OCI-LY1 (cell line): ENCODE measurements around the gene PBXIP1.

Experiments
- H2AFZ ChIP-seq: fragments of 200-600 bp; sonication (generic), shearing (Covaris generic); 2 replicates; pipeline ENCODE4 v1.6.0; 2014; ENCODE audit warnings: antibody characterized with exemption, mild to moderate bottlenecking, low read length
- H3F3A ChIP-seq: fragments of 200-600 bp; sonication (generic), shearing (Covaris generic); 2 replicates; pipeline ENCODE4 v1.6.0; 2014; ENCODE audit warnings: mild to moderate bottlenecking, antibody characterized with exemption, low read length, moderate library complexity; ENCODE audit not compliant: insufficient read depth
- H3K27ac ChIP-seq: fragments of 200-600 bp; sonication (generic); 2 replicates; pipeline ENCODE4 v1.5.1; 2014; ENCODE audit warnings: low read length, mixed run types, mild to moderate bottlenecking, low read depth; ENCODE audit not compliant: poor library complexity, severe bottlenecking
- H3K27me3 ChIP-seq: fragments of 200-600 bp; sonication (generic); 2 replicates; pipeline ENCODE4 v1.6.0; 2014; ENCODE audit warnings: antibody characterized with exemption, mild to moderate bottlenecking, low read length, moderate library complexity; ENCODE audit not compliant: insufficient read depth
- H3K36me3 ChIP-seq: fragments of 200-600 bp; sonication (generic); 2 replicates; pipeline ENCODE4 v1.6.1; 2014; ENCODE audit warnings: mild to moderate bottlenecking, antibody characterized with exemption, low read length, moderate library complexity, mixed read lengths; ENCODE audit not compliant: insufficient read depth
- H3K4me1 ChIP-seq: fragments of 200-600 bp; sonication (generic); 2 replicates; pipeline ENCODE4 v1.5.1; 2014; ENCODE audit warnings: mild to moderate bottlenecking, low read length, moderate library complexity; ENCODE audit not compliant: insufficient read depth, severe bottlenecking
- H3K4me2 ChIP-seq: fragments of 200-600 bp; sonication (generic), shearing (Covaris generic); 2 replicates; pipeline ENCODE4 v1.6.1; 2014; ENCODE audit warnings: low read length
- H3K4me3 ChIP-seq: fragments of 200-600 bp; sonication (generic); 2 replicates; pipeline ENCODE4 v1.5.1; 2014; ENCODE audit warnings: low read length, low read depth, mild to moderate bottlenecking, mixed read lengths; ENCODE audit not compliant: poor library complexity, severe bottlenecking
- H3K79me2 ChIP-seq: fragments of 200-600 bp; shearing (Covaris generic); 2 replicates; pipeline ENCODE4 v1.6.1; 2016; ENCODE audit warnings: mixed run types, low read length, mixed read lengths; ENCODE audit not compliant: insufficient read depth
- H3K9ac ChIP-seq: fragments of 200-600 bp; sonication (generic), shearing (Covaris generic); 2 replicates; pipeline ENCODE4 v1.6.1; 2014; ENCODE audit warnings: mild to moderate bottlenecking, low read length, mixed read lengths
- H3K9me2 ChIP-seq: fragments of 200-600 bp; sonication (generic), shearing (Covaris generic); 2 replicates; pipeline ENCODE4 v1.6.1; 2014; ENCODE audit warnings: low read depth, mild to moderate bottlenecking, low read length, mixed read lengths
- H3K9me3 ChIP-seq: fragments of 200-600 bp; shearing (Covaris generic); 2 replicates; pipeline ENCODE4 v1.6.1; 2014; ENCODE audit warnings: low read length, mixed read lengths
- H4K20me1 ChIP-seq: fragments of 200-600 bp; sonication (generic), shearing (Covaris generic); 2 replicates; pipeline ENCODE4 v1.6.0; 2016; ENCODE audit warnings: mild to moderate bottlenecking, low read length; ENCODE audit not compliant: insufficient read depth
- CTCF ChIP-seq: fragments of 200-600 bp; sonication (generic), shearing (Covaris generic); IDR thresholded peaks from 2 replicates; pipeline ENCODE4 v1.5.1; 2017; ENCODE audit warnings: mild to moderate bottlenecking, antibody characterized with exemption, low read length, moderate library complexity, mixed read lengths
- EZH2 ChIP-seq: fragments of 200-600 bp; sonication (generic), shearing (Covaris generic); IDR thresholded peaks from 2 replicates; pipeline ENCODE4 v1.8.0; 2017; ENCODE audit warnings: borderline replicate concordance, mixed run types, mild to moderate bottlenecking, antibody characterized with exemption, low read length, moderate library complexity, mixed read lengths

Gene PBXIP1

GRCh38 chr1:154957091-154957657 is 1.3 kb upstream of the PBXIP1 start:
- H3F3A ChIP-seq = no peaks in the 10 kb centered on the region
- peaks cover 15% of the 10 kb centered on the region for H3K36me3 ChIP-seq
- H3K4me3 ChIP-seq = no peak overlapping the region
- H3K79me2 ChIP-seq = peaks cover 5% of the 10 kb centered on the region; the same call in 1 of the 2 replicates
- H3K27ac ChIP-seq = peak overlapping the region; percentile 89
- H3K9me3 ChIP-seq = no peaks in the 10 kb centered on the region
- no peaks in the 10 kb centered on the region for H3K9me2 ChIP-seq
- H2AFZ ChIP-seq = no peak overlapping the region
- H4K20me1 ChIP-seq = no peaks in the 10 kb centered on the region
- no peaks in the 10 kb centered on the region for H3K27me3 ChIP-seq
- TF ChIP-seq CTCF = no peak
- no peak for TF ChIP-seq EZH2
- peak overlapping the region; percentile 74; the same call in 1 of the 2 replicates for H3K4me2 ChIP-seq
- peaks cover 59% of the 10 kb centered on the region for H3K4me1 ChIP-seq
- H3K9ac ChIP-seq = no peak overlapping the region

GRCh38 chr1:154956544-154956941 is 644 bp upstream of the PBXIP1 start:
- Histone ChIP-seq H3K4me1 (peaks cover 64% of the 10 kb centered on the region), H2AFZ (no peak overlapping the region), H4K20me1 (no peaks in the 10 kb centered on the region), H3F3A (no peaks in the 10 kb centered on the region), H3K36me3 (peaks cover 15% of the 10 kb centered on the region), H3K9me2 (no peaks in the 10 kb centered on the region), H3K79me2 (peaks cover 5% of the 10 kb centered on the region; the same call in 1 of the 2 replicates), H3K4me3 (peak overlapping the region; percentile 65), H3K27me3 (no peaks in the 10 kb centered on the region), H3K4me2 (peak overlapping the region; percentile 74), H3K27ac (peak overlapping the region; percentile 89), H3K9ac (peak overlapping the region; percentile 60; the same call in 1 of the 2 replicates), H3K9me3 (no peaks in the 10 kb centered on the region)
- no peak for TF ChIP-seq CTCF
- TF ChIP-seq EZH2 = no peak

GRCh38 chr1:154955039-154955717 is 721 bp downstream of the PBXIP1 start:
- Histone ChIP-seq H3K4me3 (peak overlapping the region; percentile 65), H4K20me1 (no peaks in the 10 kb centered on the region), H3K9me3 (no peaks in the 10 kb centered on the region), H3K9me2 (no peaks in the 10 kb centered on the region), H3K27me3 (no peaks in the 10 kb centered on the region), H3K9ac (peak overlapping the region; percentile 60), H3F3A (no peaks in the 10 kb centered on the region), H3K27ac (peak overlapping the region; percentile 89), H3K36me3 (peaks cover 23% of the 10 kb centered on the region), H3K4me1 (peaks cover 65% of the 10 kb centered on the region), H3K79me2 (no peaks in the 10 kb centered on the region), H2AFZ (no peak overlapping the region), H3K4me2 (peak overlapping the region; percentile 74)
- TF ChIP-seq CTCF (no peak), EZH2 (no peak)
